ENCODE measurements around the gene PPM1F.

Gene PPM1F

DNA sequence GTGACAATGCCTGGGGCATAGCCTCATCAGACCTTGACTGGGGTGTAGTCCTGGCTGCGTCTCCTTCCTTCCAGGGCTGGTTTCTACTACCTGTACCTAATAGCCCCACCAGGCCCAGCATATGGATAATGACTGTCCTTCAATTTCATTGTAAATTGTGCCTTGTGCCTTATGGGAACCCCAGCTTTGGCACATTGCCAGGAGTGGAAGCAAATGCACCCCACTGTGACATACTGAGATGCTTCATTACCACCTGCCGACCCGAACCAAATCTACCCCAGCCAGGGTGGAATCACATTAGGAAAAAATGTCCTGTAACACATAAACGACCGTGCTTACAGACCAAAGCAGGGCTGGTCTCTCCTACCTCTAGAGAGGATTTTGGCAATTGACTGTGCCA is 22.6 kb upstream of the PPM1F start:
- no peak for DNase-seq (ENCODE audit: low spot score)

DNA sequence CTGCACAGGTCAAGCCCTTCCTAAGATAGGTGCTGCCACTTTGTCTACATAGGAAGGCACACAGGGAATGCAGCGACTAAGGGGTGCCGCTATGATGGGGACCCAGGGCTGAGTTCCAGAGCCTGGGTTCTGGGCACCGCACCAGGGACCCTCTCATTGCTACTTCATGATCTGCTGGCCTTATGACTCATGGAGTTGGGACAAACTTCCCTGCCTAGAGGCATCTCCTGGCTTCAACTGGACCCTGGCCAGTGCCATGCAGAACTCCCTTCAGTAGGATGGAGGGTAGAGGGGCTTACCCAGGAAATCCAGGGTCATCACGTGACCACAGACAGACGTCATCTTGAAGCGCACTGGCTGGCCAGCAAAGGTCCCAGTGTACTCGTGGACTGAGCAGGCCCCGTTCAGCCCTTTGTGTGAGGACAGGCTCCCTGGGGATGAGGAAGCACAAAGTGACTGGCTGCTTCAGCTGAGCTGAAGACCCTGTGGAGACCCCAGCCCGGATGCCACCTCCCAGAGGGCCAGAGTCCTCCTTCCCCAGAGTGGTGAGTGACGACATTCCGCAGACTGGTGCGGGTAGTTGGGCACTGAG is 21.5 kb upstream of the PPM1F start:
- DNase-seq (ENCODE audit: low spot score), result no peak

DNA sequence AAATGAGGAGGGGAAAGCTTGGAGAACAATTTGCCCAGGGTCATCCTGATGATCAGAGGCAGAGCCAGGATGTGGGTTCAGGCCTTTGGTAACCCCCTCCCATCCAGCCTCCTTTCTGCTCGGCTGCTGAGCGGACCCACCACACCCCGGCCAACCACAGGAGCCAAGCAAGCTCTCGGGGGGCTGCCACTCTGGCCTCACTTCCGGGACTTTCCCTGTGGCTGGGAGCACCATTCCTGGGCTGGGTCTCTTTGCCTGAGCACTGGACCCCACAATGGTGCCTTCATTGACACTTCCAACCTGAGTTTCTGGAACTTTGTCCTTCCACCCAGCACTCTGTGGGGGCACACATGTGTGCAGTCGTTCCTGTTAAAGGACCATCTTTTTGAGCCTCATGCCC is 20.2 kb upstream of the PPM1F start:
- no peak for DNase-seq (ENCODE audit: low spot score)

DNA sequence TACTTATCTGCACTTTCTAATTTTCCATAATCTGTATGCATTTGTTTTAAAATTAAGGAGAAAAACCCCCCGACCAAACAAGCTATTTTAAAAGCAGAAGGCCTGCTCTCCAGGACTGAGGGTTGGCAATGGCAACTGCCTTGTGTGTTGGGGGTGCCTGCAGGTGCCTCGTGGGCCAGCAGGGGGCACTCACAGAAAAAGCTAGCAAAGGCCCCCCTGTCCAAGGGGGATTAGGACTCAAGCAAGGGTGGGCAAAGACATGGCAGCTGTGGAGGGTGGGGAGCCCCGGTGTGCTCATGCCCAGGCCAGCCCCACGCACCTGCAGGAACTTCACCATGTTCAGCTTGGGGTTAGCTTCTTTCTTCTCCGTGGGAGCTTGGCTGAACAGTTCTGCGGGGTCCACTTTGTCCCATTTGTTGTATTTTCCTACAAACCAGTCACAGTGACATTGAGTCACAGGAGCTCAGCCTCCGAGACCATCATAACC is 19.7 kb upstream of the PPM1F start:
- no peak for DNase-seq (ENCODE audit: low spot score)

DNA sequence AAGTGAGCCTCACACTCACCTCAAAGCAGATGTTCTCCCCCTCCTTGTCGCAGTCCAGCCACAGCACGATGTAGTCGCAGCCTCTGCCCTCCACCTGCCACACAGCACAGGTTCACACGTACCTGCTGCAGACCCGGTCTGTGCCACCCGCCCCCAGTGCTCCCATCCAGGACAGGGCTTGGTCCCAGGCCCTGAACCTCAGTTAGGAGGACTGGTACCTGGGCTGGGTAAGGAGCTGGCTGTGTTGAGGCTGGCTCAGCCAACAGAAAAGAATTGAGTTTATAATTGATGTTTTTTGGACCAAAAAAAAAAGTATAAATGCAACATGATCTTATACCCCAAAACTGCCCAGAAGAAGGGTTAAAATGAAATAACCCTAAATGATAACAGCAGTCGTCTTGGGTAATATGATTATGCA is 19.2 kb upstream of the PPM1F start:
- DNase-seq (ENCODE audit: low spot score), result no peak

DNA sequence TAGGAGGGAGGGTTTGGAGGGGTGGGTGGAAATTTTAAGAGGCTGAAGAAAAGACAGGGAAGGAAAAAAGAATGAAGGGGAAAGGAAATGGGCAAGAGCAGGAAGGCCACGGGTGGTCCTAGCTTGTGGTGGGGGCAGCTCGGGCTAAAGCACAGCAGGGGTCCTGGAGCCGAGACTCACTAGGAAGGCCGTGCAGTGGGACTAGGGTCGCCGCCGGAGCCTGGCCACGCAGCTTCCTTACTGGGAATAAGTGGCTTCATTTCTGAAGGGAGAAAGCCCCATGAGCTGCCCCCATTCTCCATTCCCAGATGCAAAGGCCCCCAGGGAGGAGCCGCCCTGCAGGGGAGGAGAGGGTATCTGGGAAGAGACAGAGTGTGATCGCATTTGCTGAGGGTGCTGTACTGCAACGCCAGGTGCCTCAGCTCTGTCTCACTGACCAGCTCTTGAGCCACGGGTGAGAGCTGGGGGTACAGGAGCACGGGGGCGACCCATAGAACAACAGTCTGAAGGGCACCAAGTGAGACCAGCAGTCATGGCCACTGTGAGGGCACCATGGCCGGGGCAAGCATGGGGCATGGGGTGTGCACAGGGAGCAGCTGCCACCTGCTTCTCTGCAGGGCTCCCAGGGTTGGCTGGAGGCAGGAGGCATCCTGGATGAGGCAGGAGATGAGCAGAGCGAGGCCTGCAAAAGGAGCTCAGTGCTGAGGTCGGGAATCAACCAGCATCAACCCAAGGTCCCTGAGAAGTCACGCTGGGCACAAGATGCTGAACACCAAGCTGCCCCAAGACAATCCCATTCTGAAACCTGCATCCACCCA is 18.4 kb upstream of the PPM1F start:
- DNase-seq (ENCODE audit: low spot score), result no peak

DNA sequence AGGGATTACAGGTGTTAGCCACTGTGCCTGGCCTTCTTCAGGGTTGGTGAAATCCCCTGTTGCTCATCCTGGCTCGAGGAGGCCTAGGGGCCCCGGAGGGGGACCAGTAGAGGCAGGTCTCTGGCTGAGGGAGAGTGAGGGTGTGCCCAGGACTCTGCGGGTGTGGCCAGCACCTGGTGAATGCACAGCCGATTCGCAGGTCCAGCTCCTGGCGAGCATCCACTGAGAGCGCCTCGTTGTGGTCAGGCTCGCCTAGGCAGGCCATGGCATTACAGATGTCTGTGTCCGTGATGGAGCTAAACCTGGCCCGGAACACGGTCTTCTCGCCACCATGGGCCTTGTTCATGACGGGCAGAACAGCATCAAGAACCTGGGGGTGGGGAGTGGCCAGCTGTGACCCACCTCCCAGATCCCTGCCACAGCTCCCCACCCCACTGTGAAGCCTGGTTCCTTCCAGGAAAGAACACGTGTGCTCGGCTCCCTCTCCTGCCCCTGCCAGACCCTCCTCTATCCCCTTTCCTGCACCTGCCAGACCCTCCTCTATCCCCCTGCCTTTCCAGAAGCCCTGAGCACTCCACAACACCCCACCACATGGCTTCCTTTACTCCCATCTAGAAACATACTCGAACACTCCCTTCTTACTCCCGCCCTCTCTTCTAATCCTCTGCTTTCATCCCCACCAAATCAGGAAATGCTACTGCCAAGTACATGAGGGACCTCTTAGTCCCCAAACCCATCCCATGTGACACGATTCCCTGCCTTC is 17.6 kb upstream of the PPM1F start:
- DNase-seq (ENCODE audit: low spot score), result no peak

DNA sequence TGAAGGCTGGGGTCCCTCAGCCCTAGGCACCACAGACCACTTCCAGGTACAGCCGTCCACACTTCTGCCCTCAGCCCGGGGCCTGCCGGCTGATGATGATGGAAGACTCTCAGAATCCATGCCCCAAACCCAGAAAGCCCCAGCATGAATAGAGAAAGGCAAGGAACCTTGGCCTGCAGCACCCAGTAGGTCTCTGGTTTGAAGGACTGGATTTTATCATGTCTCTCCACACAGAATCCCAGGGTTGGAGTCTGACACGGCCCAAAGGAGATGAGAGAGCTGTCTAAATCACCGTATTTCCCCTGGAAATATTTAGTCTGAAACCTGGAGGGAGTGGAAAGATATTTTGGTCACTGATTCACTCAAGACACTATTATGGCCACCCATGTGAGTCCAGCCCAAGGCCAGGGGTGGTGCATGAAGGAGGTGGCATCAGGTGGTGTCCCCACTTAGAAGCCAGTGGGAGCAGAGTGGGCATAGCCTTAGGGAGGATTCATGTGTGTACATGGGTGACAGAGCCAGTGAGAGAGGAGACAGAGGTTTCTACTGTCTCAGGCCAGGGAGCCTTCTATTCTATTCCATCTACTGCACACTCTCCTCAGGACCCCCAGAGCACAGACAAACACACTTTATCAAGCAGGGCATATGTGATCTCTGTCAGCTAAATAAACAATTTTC is 15.9 kb upstream of the PPM1F start:
- DNase-seq (ENCODE audit: low spot score), result no peak

DNA sequence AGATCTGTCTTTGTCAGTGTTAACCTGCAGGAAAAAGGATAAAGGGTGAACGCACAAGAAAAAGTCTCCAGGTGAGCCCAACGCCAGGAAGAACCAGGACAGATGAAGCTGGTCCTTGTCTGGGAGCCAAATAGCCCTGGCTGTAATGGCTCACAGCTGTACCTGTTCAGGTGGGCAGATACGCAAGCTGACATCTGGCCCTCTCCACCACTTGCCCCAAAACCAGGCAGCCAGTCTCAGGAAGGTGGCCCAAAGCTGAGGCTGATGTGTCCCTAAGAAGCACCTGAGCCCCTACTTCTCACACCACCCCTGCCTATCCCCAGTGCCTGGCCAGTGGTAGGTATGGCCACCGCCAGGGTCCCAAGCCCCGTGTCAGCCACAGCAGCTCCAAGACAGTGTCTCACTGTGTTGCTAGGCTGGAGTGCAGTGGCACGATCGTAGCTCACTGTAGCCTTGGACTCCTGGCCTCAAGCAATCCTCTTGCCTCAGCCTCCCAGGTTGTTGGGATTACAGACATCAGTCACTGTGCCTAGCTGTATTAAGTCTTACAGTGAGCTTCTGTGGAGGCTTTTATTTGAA is 15.1 kb upstream of the PPM1F start:
- DNase-seq (ENCODE audit: low spot score), result no peak

DNA sequence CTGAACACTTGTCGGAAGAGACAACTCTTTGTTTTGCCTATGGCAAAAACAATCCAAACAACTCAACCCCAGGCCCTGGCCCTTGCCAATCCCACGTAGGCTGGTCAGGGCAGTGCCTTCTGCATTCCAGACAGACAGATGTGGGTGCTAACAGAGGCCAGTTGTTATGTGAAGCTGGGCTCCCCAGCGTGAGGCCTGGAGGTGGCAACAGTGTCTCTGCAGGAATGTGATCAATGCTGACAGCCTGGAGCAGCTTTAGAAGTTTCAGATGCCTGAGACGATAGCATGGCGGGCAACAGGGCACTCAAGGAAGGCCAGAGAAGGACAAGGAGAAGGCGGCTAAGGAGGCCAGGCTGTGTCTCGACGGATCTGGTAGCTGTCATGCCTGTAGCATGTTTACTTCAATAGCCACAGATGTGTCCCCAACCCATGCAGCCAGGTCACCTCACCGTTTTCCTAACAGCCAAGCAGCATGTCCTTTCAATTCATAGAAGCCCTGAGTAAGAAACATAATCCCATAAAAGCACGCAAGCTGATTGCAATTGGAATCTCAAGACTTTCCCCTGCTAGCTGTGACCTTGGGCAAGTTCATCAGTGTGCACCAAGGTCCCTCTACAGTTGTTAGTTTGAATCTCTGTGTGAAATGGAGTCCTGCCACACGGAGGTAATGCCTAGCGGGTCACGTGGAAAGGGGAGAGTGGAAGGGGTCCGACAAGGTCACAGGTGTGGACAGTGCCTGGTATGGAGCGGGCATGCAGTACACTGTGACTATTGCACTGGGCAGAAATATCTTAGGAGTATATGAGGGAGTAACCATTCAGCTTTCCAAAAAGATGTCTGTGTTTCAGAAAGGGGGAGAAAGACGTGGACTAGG is 14.2 kb upstream of the PPM1F start:
- no peak for DNase-seq (ENCODE audit: low spot score)

DNA sequence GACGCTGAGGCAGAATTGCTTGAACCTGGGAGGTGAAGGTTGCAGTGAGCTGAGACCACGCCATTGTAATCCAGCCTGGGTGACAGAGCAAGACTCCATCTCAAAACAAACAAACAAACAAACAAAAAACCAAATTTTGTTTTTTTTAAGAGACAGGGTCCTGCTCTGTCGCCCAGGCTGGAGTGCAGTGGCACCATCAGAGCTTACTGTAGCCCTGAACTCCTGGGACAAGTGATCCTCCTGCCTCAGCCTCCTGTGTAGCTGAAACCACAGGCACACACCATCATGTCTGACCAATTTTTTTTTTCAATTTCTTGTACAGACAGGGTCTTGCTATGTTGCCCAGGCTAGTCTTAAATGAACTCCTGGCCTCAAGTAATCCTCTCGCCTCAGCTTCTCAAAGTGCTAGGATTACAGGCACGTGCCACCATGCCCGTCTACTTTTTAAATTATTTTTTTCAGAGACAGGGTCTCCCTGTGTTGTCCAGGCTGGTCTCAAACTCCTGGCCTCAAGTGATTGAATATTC is 13.2 kb upstream of the PPM1F start:
- DNase-seq (ENCODE audit: low spot score), result no peak

DNA sequence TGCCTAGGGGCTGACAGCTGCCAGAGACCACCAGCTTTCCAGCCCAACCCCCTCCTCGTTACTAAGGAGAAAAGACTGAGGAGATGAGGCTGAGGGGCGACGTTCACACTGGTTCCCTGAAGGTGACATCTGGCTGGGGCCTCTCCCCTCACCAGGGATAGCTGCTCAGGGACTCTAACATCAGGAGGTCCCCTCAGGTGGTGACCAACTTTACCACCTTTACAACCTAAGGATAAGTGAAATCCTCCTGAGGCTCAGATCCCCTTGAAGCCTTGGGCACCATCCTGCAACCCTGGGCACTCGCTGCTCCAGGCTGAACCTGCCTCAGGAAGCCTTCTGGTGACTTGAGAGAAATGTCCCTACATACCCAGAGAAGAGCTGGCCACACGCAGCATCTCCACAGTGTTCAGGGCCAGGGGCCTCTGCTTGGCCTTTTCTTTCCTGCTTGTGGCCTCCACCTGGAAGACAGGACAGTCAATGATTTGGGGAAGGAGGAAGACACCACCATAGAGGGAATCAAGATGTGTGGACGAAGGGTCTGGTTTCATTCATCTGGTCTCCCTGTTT is 12.4 kb upstream of the PPM1F start:
- no peak for DNase-seq (ENCODE audit: low spot score)

DNA sequence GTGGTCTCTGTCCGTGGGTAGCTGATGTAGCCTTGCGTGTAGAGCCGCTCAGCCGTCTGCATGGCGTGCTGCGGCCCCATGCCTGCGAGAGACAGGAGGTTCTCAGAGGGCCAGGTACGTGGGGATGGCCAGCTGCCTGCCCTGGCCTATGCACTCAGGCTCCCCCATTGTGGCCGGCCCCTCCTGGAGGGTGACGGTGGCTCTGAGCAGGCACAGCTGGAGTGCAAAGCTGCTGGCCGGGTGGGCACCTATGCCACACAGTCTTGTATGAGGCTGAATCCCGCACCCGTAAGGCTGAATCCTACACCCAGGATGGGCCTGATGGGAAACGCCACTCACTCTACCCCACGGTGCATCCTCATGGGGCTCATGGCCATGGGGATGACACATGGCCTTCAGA is 11.6 kb upstream of the PPM1F start:
- DNase-seq (ENCODE audit: low spot score), result no peak

DNA sequence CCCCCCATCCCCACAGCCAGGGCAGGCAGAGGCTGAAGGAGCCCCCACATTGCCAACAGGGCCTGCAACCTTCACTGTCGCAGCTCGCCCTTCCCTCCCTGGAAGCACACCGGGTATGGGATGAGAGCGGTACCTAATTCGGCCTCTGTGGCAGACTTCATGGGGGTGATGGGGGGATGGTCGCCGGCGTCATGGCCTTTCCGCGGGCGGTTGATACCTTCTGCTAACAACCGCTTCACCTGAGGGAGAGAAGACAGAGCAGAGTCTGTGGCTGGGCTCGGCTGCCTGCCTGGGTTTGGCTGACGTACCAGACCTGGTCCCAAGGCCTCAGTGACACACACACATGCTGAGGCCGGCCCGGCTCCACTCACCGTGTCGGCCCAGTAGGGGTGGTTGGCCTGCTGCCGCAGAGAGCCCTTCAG is 11.2 kb upstream of the PPM1F start:
- no peak for DNase-seq (ENCODE audit: low spot score)

DNA sequence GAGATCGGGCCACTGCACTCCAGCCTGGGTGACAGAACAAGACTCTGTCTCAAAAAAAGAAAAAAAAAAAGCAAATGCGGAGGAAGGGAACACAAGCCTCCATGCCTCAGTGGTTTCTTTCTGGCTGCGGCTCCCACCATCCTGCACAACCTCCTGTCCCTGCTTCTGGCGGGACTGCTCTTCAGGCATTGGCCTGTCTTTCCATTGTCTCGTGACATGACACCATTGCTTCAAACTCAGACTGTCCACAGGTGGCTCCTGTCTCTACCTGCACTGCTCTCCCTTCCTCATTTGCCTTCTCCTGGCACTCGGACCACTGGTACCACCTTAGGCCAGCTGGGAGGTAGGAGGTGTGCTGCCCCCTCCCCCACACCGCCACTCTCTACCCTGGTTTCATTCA is 10.6 kb upstream of the PPM1F start:
- no peak for DNase-seq (ENCODE audit: low spot score)

DNA sequence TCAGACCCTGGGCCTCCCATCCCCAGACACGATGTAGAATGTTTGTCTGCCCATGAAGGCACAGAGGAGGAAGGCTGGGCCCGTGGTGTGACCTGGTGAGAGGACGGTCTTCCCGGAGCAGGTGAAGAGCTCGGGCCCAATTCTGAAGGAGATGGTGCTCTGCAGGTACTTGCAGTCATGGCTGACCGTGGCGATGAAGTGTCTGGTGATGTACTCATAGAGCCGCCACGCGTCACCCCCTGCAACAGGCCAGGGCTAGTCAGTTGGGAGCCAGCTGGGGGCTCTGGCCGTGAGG is 10.0 kb upstream of the PPM1F start:
- no peak for DNase-seq (ENCODE audit: low spot score)

DNA sequence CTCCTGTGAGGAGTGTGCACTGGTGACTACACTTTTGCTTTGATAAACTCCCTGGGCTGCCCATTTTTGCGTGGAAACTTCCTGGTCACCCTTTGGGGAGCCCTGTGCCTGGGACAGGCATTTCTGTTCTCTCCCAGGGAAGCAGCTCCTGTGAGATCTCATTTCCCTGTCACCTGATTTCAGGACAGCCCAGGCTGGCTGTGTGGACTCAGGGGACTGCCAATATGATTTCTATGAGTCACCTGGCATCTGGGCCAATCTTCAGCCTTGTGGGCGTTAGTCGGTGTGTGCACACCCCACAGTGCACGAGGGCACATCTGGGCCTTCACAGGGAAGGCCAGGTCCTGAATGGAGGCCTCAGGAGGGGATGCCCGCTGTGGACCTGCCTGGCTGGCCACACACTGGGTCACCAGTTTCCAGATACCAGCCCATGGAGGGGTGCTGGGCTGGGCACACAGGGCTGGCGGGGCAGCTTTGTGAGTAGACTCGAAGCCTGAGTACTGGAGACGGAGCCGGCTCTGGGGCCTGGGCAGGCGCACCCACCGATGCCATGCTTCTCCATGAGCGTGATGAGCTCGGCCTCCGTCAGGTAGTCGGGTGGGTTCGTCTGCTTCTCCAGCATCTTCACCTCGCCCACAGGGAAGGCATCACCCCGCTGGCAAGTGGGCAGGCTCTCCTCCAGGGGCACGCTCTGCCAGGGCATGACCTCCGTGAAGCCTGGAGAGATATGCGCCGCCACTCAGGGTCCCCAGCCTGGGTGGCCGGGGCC is 9.4 kb upstream of the PPM1F start:
- DNase-seq (ENCODE audit: low spot score), result peak; percentile 38

DNA sequence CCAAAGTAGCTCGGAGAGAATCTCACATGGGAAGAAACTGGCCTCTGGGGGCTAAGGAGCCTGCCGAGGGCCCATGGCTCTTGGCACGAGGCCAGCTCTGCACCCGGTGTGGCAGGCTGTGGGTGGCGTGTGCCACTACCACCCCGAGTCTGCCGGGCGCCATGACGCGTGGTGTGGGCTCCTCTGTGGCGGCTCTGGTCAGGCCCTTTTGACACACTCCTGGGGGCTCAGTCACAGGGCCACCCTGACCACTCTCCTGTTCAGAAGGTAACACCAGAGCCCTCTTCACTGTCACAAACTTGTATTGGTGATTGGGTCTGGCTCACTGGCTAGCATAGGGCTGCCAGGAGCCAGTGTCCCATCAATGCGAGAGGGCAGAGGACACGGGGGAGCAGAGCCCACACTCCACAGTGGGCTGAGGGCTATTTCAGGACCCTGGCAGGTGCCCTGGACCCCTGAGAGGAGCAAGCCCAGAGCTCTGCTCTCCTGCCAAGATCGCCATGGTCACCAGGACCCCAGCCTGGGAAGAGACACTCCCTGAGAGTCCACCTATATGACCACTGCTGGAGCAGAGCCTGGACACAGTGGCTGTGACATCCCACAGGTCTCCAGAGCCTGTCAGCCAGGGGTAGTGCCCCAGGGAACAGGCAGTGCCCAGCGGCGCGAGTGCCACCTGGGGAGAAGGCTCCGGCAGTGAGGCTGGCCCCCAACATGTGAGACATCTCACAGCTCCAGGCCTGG is 8.6 kb upstream of the PPM1F start:
- no peak for DNase-seq (ENCODE audit: low spot score)

Measured in RKO (cell line).